Measurements from ENCODE around the gene FBXL3.

The FBXL3 gene

GRCh38 chr13:77062097-77062496, 35.1 kb upstream of the FBXL3 start:
- Histone ChIP-seq H3K36me3 (ENCODE audit: control insufficient read depth, low read length) (peaks cover 78% of the 10 kb centered on the region), H3K79me2 (ENCODE audit: control insufficient read depth, low read length) (no peaks in the 10 kb centered on the region), H3K27me3 (ENCODE audit: control insufficient read depth, low read length) (no peaks in the 10 kb centered on the region), H3K4me3 (ENCODE audit: low read length) (no peak overlapping the region), H3K4me2 (ENCODE audit: low read length) (no peak overlapping the region), H3F3A (ENCODE audit: control insufficient read depth, insufficient read depth) (peaks cover 14% of the 10 kb centered on the region), H3K4me1 (ENCODE audit: control insufficient read depth, low read length) (peaks cover 16% of the 10 kb centered on the region), H4K20me1 (ENCODE audit: control insufficient read depth, insufficient read depth, low read depth, low read length) (no peaks in the 10 kb centered on the region), H3K9me3 (ENCODE audit: control insufficient read depth, insufficient read depth, low read length) (no peaks in the 10 kb centered on the region), H3K27ac (ENCODE audit: low read depth, low read length) (no peak overlapping the region), H3K9me2 (replicated peaks; ENCODE audit: control insufficient read depth, low read length) (no peaks in the 10 kb centered on the region)
- no peak for TF ChIP-seq CTCF (IDR thresholded peaks at IDR 0.05; ENCODE audit: low read depth, low read length, poor library complexity, severe bottlenecking)
- TF ChIP-seq EZH2phosphoT487 (IDR thresholded peaks at IDR 0.05; ENCODE audit: borderline replicate concordance, low read length) = no peak

GRCh38 chr13:77061362-77061761, 34.4 kb upstream of the FBXL3 start:
- Histone ChIP-seq H4K20me1 (ENCODE audit: control insufficient read depth, insufficient read depth, low read depth, low read length) (no peaks in the 10 kb centered on the region), H3F3A (ENCODE audit: control insufficient read depth, insufficient read depth) (peaks cover 9% of the 10 kb centered on the region), H3K9me2 (replicated peaks; ENCODE audit: control insufficient read depth, low read length) (no peaks in the 10 kb centered on the region), H3K36me3 (ENCODE audit: control insufficient read depth, low read length) (peaks cover 79% of the 10 kb centered on the region), H3K79me2 (ENCODE audit: control insufficient read depth, low read length) (no peaks in the 10 kb centered on the region), H3K4me3 (ENCODE audit: low read length) (no peak overlapping the region), H3K4me1 (ENCODE audit: control insufficient read depth, low read length) (peaks cover 13% of the 10 kb centered on the region), H3K9me3 (ENCODE audit: control insufficient read depth, insufficient read depth, low read length) (no peaks in the 10 kb centered on the region), H3K27ac (ENCODE audit: low read depth, low read length) (no peak overlapping the region), H3K4me2 (ENCODE audit: low read length) (no peak overlapping the region), H3K27me3 (ENCODE audit: control insufficient read depth, low read length) (no peaks in the 10 kb centered on the region)
- no peak for TF ChIP-seq EZH2phosphoT487 (IDR thresholded peaks at IDR 0.05; ENCODE audit: borderline replicate concordance, low read length)
- no peak for TF ChIP-seq CTCF (IDR thresholded peaks at IDR 0.05; ENCODE audit: low read depth, low read length, poor library complexity, severe bottlenecking)

GRCh38 chr13:77056886-77057285, 29.9 kb upstream of the FBXL3 start:
- H3F3A ChIP-seq (ENCODE audit: control insufficient read depth, insufficient read depth) = no peaks in the 10 kb centered on the region
- H3K9me3 ChIP-seq (ENCODE audit: control insufficient read depth, insufficient read depth, low read length) = no peaks in the 10 kb centered on the region
- no peaks in the 10 kb centered on the region for H3K4me1 ChIP-seq (ENCODE audit: control insufficient read depth, low read length)
- no peak for TF ChIP-seq EZH2phosphoT487 (IDR thresholded peaks at IDR 0.05; ENCODE audit: borderline replicate concordance, low read length)
- TF ChIP-seq CTCF (IDR thresholded peaks at IDR 0.05; ENCODE audit: low read depth, low read length, poor library complexity, severe bottlenecking) = no peak
- H3K27me3 ChIP-seq (ENCODE audit: control insufficient read depth, low read length) = no peaks in the 10 kb centered on the region
- H3K4me3 ChIP-seq (ENCODE audit: low read length) = no peak overlapping the region
- no peaks in the 10 kb centered on the region for H3K79me2 ChIP-seq (ENCODE audit: control insufficient read depth, low read length)
- H4K20me1 ChIP-seq (ENCODE audit: control insufficient read depth, insufficient read depth, low read depth, low read length) = no peaks in the 10 kb centered on the region
- H3K4me2 ChIP-seq (ENCODE audit: low read length) = no peak overlapping the region
- no peaks in the 10 kb centered on the region for H3K9me2 ChIP-seq (replicated peaks; ENCODE audit: control insufficient read depth, low read length)
- no peak overlapping the region for H3K27ac ChIP-seq (ENCODE audit: low read depth, low read length)
- H3K36me3 ChIP-seq (ENCODE audit: control insufficient read depth, low read length) = peaks cover 77% of the 10 kb centered on the region

GRCh38 chr13:77056382-77056781, 29.4 kb upstream of the FBXL3 start:
- H3K36me3 ChIP-seq (ENCODE audit: control insufficient read depth, low read length) = peaks cover 75% of the 10 kb centered on the region
- H3K4me3 ChIP-seq (ENCODE audit: low read length) = no peak overlapping the region
- TF ChIP-seq CTCF (IDR thresholded peaks at IDR 0.05; ENCODE audit: low read depth, low read length, poor library complexity, severe bottlenecking) (no peak), EZH2phosphoT487 (IDR thresholded peaks at IDR 0.05; ENCODE audit: borderline replicate concordance, low read length) (no peak)
- no peaks in the 10 kb centered on the region for H4K20me1 ChIP-seq (ENCODE audit: control insufficient read depth, insufficient read depth, low read depth, low read length)
- H3K9me3 ChIP-seq (ENCODE audit: control insufficient read depth, insufficient read depth, low read length) = no peaks in the 10 kb centered on the region
- H3K79me2 ChIP-seq (ENCODE audit: control insufficient read depth, low read length) = no peaks in the 10 kb centered on the region
- H3K4me1 ChIP-seq (ENCODE audit: control insufficient read depth, low read length) = no peaks in the 10 kb centered on the region
- H3K27ac ChIP-seq (ENCODE audit: low read depth, low read length) = no peak overlapping the region
- H3K27me3 ChIP-seq (ENCODE audit: control insufficient read depth, low read length) = no peaks in the 10 kb centered on the region
- no peak overlapping the region for H3K4me2 ChIP-seq (ENCODE audit: low read length)
- H3K9me2 ChIP-seq (replicated peaks; ENCODE audit: control insufficient read depth, low read length) = no peaks in the 10 kb centered on the region
- 0 out of 2 replicates have a peak, but pooled peaks cover 2% of the 10 kb centered on the region for H3F3A ChIP-seq (ENCODE audit: control insufficient read depth, insufficient read depth)
